ENCODE data around the gene NPFFR1. TPM values are rescaled to one million over a fixed set of nuclear protein-coding genes. Genes with fewer than 3 reads are reported as not detected.

Gene NPFFR1
- total RNA-seq, 2 donors from 2014 or later = not detected

- no peaks in the 10 kb centered on the region for H3K4me1 ChIP-seq
- DNase-seq = no peak
- no peak overlapping the region for H3K27ac ChIP-seq
- no peak for ATAC-seq
- intact Hi-C loops (cut with DNase I) = no loop called here
- WGBS, 2 donors = 78 to 84% methylated on average over 5 of the region's 5 CpGs
- no peaks in the 10 kb centered on the region for H3K9me3 ChIP-seq
- H3K27me3 ChIP-seq = no peaks in the 10 kb centered on the region
- TF ChIP-seq, protein P1, sequence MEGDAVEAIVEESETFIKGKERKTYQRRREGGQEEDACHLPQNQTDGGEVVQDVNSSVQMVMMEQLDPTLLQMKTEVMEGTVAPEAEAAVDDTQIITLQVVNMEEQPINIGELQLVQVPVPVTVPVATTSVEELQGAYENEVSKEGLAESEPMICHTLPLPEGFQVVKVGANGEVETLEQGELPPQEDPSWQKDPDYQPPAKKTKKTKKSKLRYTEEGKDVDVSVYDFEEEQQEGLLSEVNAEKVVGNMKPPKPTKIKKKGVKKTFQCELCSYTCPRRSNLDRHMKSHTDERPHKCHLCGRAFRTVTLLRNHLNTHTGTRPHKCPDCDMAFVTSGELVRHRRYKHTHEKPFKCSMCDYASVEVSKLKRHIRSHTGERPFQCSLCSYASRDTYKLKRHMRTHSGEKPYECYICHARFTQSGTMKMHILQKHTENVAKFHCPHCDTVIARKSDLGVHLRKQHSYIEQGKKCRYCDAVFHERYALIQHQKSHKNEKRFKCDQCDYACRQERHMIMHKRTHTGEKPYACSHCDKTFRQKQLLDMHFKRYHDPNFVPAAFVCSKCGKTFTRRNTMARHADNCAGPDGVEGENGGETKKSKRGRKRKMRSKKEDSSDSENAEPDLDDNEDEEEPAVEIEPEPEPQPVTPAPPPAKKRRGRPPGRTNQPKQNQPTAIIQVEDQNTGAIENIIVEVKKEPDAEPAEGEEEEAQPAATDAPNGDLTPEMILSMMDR (IDR thresholded peaks at IDR 0.05) = no peak
- no peak for TF ChIP-seq POLR2A (IDR thresholded peaks at IDR 0.05)
- H3K36me3 ChIP-seq (replicated peaks in 1 of 2; ENCODE audit: insufficient read depth in 1 of 2, low read depth in 2 of 2) = no peaks in the 10 kb centered on the region
- H3K4me3 ChIP-seq = no peak overlapping the region
Observed at GRCh38 chr10:70321233-70321632, 37.4 kb upstream of the NPFFR1 start.

- no peaks in the 10 kb centered on the region for H3K36me3 ChIP-seq (replicated peaks in 1 of 2; ENCODE audit: insufficient read depth in 1 of 2, low read depth in 2 of 2)
- TF ChIP-seq POLR2A (IDR thresholded peaks at IDR 0.05) = no peak
- TF ChIP-seq, protein P1 (IDR thresholded peaks at IDR 0.05) = no peak
- no peak overlapping the region for H3K27ac ChIP-seq
- H3K9me3 ChIP-seq = no peaks in the 10 kb centered on the region
- ATAC-seq (no peak), DNase-seq (no peak)
- H3K4me3 ChIP-seq = no peak overlapping the region
- H3K27me3 ChIP-seq = no peaks in the 10 kb centered on the region
- 86 to 93% methylated on average over 5 of the region's 5 CpGs for WGBS, 2 donors
- intact Hi-C loops (cut with DNase I) = no loop called here
- H3K4me1 ChIP-seq = no peaks in the 10 kb centered on the region
Observed at GRCh38 chr10:70320751-70321150, 36.9 kb upstream of the NPFFR1 start.

DNA sequence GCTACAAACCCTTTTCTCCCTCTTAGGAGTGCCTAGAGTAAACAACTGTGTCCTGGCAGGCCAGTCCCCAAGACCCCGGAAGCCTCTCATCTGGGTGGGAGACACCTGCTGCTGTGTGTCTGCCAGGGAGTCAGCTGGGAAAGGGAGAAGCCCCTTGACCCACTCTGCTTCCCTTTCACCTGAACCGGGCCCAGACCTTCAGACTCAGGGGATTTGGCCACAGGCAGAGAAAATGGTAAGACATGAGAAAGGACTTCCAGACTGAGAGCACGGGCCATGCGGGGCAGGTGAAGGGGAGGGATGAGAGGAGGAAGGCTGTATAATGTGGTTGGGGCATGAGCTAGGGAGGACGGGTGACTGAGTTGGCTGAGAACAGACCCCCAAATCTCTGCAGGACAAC is 36.0 kb upstream of the NPFFR1 start:
- Histone ChIP-seq H3K36me3 (replicated peaks in 1 of 2; ENCODE audit: insufficient read depth in 1 of 2, low read depth in 2 of 2) (no peaks in the 10 kb centered on the region), H3K4me3 (no peak overlapping the region), H3K9me3 (no peaks in the 10 kb centered on the region), H3K4me1 (no peaks in the 10 kb centered on the region), H3K27me3 (no peaks in the 10 kb centered on the region), H3K27ac (no peak overlapping the region)
- ATAC-seq = no peak
- no peak for DNase-seq
- WGBS, 2 donors = 74 to 89% methylated on average over 5 of the region's 5 CpGs
- no peak for TF ChIP-seq POLR2A (IDR thresholded peaks at IDR 0.05)
- TF ChIP-seq, protein P1 (IDR thresholded peaks at IDR 0.05) = no peak
- intact Hi-C loops (cut with DNase I) = no loop called here

DNA sequence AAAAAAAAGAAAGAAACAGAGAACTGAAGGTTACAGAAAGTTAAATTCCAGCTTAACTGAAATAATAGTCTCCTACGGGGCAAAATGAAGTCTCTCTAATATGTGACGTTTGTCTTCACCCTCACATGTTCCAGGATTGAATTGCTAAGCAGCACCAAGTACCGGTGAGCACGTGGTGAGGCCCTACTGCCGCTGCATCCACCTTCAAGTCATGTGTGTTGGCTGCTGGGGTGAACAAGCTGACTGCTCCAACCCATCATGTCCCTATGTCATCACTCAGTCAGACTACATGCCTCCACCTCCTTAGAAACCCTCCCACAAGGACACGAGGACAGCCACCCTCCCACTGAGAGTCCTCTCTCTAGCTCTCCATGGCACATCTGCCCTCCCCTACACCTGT is 35.4 kb upstream of the NPFFR1 start:
- H3K27me3 ChIP-seq = no peaks in the 10 kb centered on the region
- H3K36me3 ChIP-seq (replicated peaks in 1 of 2; ENCODE audit: insufficient read depth in 1 of 2, low read depth in 2 of 2) = no peaks in the 10 kb centered on the region
- no peak overlapping the region for H3K27ac ChIP-seq
- no peaks in the 10 kb centered on the region for H3K4me1 ChIP-seq
- WGBS, 2 donors = 75 to 80% methylated on average over 5 to 6 of the region's 6 CpGs
- no peak for TF ChIP-seq POLR2A (IDR thresholded peaks at IDR 0.05)
- TF ChIP-seq, protein P1 (IDR thresholded peaks at IDR 0.05) = no peak
- intact Hi-C loops (cut with DNase I) = no loop called here
- DNase-seq (no peak), ATAC-seq (no peak)
- no peak overlapping the region for H3K4me3 ChIP-seq
- H3K9me3 ChIP-seq = no peaks in the 10 kb centered on the region

GRCh38 chr10:70317943-70318318 is 34.1 kb upstream of the NPFFR1 start:
- H3K36me3 ChIP-seq (replicated peaks in 1 of 2; ENCODE audit: insufficient read depth in 1 of 2, low read depth in 2 of 2) = no peaks in the 10 kb centered on the region
- intact Hi-C loops (cut with DNase I) = no loop called here
- H3K4me1 ChIP-seq = no peaks in the 10 kb centered on the region
- H3K27ac ChIP-seq = no peak overlapping the region
- WGBS, 2 donors = 85 to 89% methylated on average over 4 to 5 of the region's 5 CpGs
- DNase-seq (no peak), ATAC-seq (no peak)
- H3K9me3 ChIP-seq = no peaks in the 10 kb centered on the region
- no peak overlapping the region for H3K4me3 ChIP-seq
- TF ChIP-seq POLR2A (IDR thresholded peaks at IDR 0.05) = no peak
- TF ChIP-seq, protein P1 (IDR thresholded peaks at IDR 0.05) = no peak
- no peaks in the 10 kb centered on the region for H3K27me3 ChIP-seq
